ENCODE measurements around the gene PACS1. TPM values are rescaled to one million over a fixed set of nuclear protein-coding genes. Genes with fewer than 3 reads are reported as not detected.
"Not testable (repeated sequence)": the region's sequence is repeated elsewhere in the genome, so short reads cannot be mapped to it uniquely, and the experiment has no call there.

The PACS1 gene
- polyA plus RNA-seq, 1 donor (not counting 4 experiments of a cell fraction or from before 2014, with no cell fraction given) = 14.9 TPM

- H3K9ac ChIP-seq (ENCODE audit: control insufficient read depth, extremely low read depth, insufficient read depth, low read length) = no peak overlapping the region
- H3K36me3 ChIP-seq (ENCODE audit: control insufficient read depth in 2 of 2, extremely low read depth in 1 of 2, insufficient read depth in 2 of 2, low read length in 2 of 2) = no peaks in the 10 kb centered on the region
- peak overlapping the region in 1 of 3 experiments; percentile 51 for H3K4me3 ChIP-seq (ENCODE audit: control insufficient read depth in 2 of 3, extremely low read depth in 1 of 3, insufficient read depth in 2 of 3, low read depth in 1 of 3, low read length in 3 of 3)
- no peaks in the 10 kb centered on the region for H4K20me1 ChIP-seq (ENCODE audit: control insufficient read depth, extremely low read depth, insufficient read depth, low read length)
- peak overlapping the region; percentile 53 for H2AFZ ChIP-seq (ENCODE audit: control insufficient read depth, low read length)
- no peaks in the 10 kb centered on the region for H3K79me2 ChIP-seq (ENCODE audit: control insufficient read depth, insufficient read depth, low read length)
- dilution Hi-C loops (cut with MboI; ENCODE audit: extremely low pct_ligation_motif_present, low sequenced_read_pairs) = no loop called here
- peak overlapping the region; percentile 69 for H3K4me2 ChIP-seq (ENCODE audit: control insufficient read depth, extremely low read depth, insufficient read depth, low read depth, low read length)
- H3K27ac ChIP-seq (ENCODE audit: control insufficient read depth, insufficient read depth, low read length) = no peak overlapping the region
- peaks cover 11% of the 10 kb centered on the region for H3K4me1 ChIP-seq (ENCODE audit: control insufficient read depth, extremely low read depth, insufficient read depth, low read length)
- no peaks in the 10 kb centered on the region for H3K9me1 ChIP-seq (ENCODE audit: control insufficient read depth, extremely low read depth, insufficient read depth, low read length)
- H3K9me3 ChIP-seq (ENCODE audit: control insufficient read depth, low read depth, low read length) = no peaks in the 10 kb centered on the region
- DNase-seq (ENCODE audit: low read depth, low spot score) (no peak), FAIRE-seq (no peak)
- TF ChIP-seq EZH2 (IDR thresholded peaks at IDR 0.05; ENCODE audit: low read length) = no peak
- TF ChIP-seq CTCF (optimal IDR thresholded peaks at IDR 0.05 in 1 of 3, IDR thresholded peaks at IDR 0.05 in 1 of 3, conservative IDR thresholded peaks at IDR 0.05 in 1 of 3; ENCODE audit: extremely low read depth in 1 of 3, insufficient read depth in 2 of 3, low read length in 3 of 3) = peak; percentile 85 to 99 (median 89)
- peaks cover 9% of the 10 kb centered on the region for H3K27me3 ChIP-seq (ENCODE audit: control insufficient read depth, extremely low read depth, insufficient read depth, low read length)
Observed at GRCh38 chr11:66022401-66023185, 47.5 kb upstream of the PACS1 start.

GRCh38 chr11:66023186-66023440 lies 47.0 kb upstream of the PACS1 start:
- dilution Hi-C loops (cut with MboI; ENCODE audit: extremely low pct_ligation_motif_present, low sequenced_read_pairs); H3K9me3 ChIP-seq (ENCODE audit: control insufficient read depth, low read depth, low read length); FAIRE-seq; H3K9ac ChIP-seq (ENCODE audit: control insufficient read depth, extremely low read depth, insufficient read depth, low read length); H3K36me3 ChIP-seq (ENCODE audit: control insufficient read depth in 2 of 2, extremely low read depth in 1 of 2, insufficient read depth in 2 of 2, low read length in 2 of 2); H4K20me1 ChIP-seq (ENCODE audit: control insufficient read depth, extremely low read depth, insufficient read depth, low read length); H3K27me3 ChIP-seq (ENCODE audit: control insufficient read depth, extremely low read depth, insufficient read depth, low read length); H3K4me3 ChIP-seq (ENCODE audit: control insufficient read depth in 2 of 3, extremely low read depth in 1 of 3, insufficient read depth in 2 of 3, low read depth in 1 of 3, low read length in 3 of 3); H3K9me1 ChIP-seq (ENCODE audit: control insufficient read depth, extremely low read depth, insufficient read depth, low read length); H2AFZ ChIP-seq (ENCODE audit: control insufficient read depth, low read length); H3K27ac ChIP-seq (ENCODE audit: control insufficient read depth, insufficient read depth, low read length); H3K4me2 ChIP-seq (ENCODE audit: control insufficient read depth, extremely low read depth, insufficient read depth, low read depth, low read length); DNase-seq (ENCODE audit: low read depth, low spot score); H3K79me2 ChIP-seq (ENCODE audit: control insufficient read depth, insufficient read depth, low read length): not testable (repeated sequence)
- peaks cover 11% of the 10 kb centered on the region for H3K4me1 ChIP-seq (ENCODE audit: control insufficient read depth, extremely low read depth, insufficient read depth, low read length)
